Activated T-cell treated with anti-CD3 and anti-CD28 coated beads for 1 hour (primary cell): ENCODE measurements around the gene CTSC.
"Not testable (repeated sequence)": the region's sequence is repeated elsewhere in the genome, so short reads cannot be mapped to it uniquely, and the experiment has no call there.

Experiments used
- DNase-seq: peaks from one replicate; pipeline ENCODE4 v3.0.0-alpha.2; 2020; ENCODE audit warnings: low read depth

CTSC gene

DNA sequence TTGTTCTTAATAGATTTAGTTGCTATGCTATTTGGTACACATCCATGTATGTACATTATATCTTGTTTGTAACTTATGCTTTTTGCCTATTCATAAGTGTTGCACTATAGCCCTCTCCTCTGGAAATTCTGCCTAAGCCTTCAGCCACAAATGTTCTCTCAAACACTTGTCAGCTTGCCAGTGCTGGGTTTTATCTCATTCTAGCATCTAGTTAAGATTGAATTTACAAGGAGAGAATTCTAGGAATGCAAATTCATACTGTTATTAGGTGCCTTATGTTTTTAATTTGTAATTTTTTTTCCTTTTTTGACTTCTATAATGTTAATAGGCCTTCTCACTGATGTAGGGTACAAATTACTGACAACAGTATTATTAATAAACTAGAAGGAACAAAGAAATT, 14.6 kb upstream of the CTSC start:
- DNase-seq: no peak

DNA sequence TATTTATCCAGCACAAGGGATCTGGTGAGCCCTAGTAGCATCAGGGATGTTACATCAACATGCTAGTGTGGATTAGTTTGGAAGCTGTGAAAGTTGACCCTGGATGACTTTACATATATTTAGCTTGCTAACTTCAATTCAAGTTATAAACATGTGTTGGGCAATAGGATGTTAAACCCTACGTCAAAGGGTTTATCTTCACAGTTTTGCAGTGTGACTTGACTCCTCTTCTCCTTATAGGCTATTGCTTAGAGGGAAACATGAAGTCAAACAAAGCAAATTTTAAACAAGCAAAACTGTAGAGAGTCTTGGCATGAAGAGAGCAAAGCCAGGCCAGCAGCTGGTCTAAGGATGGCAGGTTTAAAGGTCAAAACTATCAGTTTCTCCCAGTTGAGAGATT, 11.3 kb upstream of the CTSC start:
- no peak for DNase-seq

DNA sequence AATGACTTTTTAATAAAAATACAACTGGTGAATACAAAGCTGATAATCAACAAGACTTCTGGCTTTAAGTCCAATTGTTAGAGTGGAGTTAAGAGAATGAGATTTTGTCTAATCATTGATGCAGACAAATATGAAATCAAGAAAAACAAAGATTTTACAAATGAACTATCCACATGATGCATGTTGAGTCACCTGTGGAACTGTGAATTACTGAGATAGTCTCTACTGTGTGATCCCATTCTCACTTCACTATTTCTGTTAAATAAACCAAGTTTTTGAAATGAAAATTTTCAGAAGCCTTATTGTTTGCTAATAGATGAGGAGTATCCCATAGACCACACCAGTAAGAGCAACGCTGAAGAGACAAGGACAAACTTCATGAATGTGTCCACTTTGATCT, 8.4 kb upstream of the CTSC start:
- no peak for DNase-seq

DNA sequence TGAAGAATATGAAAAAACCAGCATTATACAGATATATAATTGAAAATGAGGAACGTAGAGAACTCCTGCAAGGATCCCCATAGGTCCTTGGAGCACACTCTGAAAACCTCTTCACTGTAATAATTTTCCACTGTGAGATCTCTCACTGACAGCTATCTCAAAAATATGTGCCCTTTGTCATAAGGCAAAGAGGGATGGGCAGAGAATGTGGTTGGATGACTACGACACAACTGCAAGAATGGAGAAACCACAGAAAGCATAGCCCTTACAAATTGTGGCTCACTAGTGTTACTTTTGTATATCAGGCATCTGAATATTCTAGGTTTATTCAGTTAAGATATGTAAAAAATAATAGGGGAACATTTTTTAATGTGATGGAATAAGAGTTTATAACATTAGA, 7.9 kb upstream of the CTSC start:
- DNase-seq: no peak

DNA sequence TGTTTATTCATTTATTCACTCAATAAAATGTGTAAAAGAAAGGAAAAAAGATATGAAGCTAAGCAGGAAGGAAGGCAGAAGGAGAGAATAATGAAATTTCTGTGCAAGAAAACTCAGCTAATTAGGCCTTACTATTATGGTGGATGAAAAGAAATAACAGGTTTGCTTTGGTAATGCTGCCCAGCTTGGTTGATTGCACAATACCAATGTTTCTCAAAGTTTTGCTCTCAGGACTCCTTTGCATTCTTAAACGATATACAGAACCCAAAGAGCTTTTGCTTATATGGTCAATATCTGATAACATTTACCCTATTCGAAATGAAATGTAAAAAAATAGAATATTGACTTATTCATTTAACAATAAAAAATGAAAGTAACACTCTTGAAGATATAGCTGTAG, 7.3 kb upstream of the CTSC start:
- DNase-seq: no peak

GRCh38 chr11:88341522-88342251, 4.2 kb upstream of the CTSC start:
- DNase-seq: no peak

- DNase-seq: no peak
Observed at GRCh38 chr11:88340366-88340935, 2.9 kb upstream of the CTSC start.

DNA sequence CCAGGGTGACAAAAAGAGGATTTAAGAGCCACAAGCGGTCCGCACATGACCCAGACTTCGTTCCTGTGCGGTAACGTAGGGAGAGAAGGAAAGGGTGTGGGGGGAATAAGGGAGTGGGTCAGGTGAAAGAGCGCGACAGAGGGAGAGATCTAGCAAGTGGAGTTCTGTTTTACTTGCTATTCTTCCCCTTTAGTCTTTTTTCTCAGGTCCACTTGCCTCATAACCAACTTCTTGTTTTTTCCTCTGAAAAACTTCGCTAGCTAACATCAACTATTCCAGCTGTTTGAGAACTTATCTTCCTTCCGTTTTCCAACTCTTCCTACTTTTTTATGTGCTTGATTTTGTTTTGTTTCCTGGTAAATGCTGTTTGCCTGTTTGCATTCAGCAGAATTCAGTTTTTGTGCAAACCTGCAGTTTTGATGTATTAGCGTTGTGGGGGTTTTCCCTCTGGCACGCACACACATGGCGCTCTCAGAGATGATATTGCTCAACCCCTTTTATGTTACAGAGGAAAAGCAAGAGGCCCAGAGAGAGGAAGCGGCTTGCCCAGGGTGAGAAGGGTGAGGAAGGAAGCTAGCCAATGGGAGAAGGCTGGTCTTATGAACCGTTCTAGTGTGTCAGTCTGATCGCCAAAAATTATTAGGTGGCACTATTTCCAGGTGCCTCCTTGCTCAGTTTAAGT, 592 bp upstream of the CTSC start:
- DNase-seq: peak; percentile 22

DNA sequence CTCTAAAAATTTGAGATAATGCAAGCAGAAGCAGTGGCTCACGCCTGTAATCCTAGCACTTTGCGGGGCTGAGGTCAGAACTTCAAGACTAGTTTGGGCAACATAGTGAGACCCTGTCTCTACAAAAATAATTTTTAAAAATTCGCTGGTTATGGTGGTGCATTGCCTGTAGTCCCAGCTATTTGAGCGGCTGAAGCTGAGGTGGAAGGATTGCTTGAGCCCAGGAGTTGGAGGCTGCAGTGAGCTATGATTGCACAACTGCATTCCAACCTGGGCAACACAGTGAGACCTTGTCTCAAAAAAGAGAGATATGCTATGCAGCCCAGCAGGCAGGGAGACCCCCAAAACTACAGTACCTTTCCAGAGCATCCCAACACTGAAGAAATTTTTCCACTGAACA, 2.3 kb downstream of the CTSC start:
- DNase-seq: no peak

- no peak for DNase-seq
Observed at GRCh38 chr11:88333862-88334261, 3.7 kb downstream of the CTSC start.

DNA sequence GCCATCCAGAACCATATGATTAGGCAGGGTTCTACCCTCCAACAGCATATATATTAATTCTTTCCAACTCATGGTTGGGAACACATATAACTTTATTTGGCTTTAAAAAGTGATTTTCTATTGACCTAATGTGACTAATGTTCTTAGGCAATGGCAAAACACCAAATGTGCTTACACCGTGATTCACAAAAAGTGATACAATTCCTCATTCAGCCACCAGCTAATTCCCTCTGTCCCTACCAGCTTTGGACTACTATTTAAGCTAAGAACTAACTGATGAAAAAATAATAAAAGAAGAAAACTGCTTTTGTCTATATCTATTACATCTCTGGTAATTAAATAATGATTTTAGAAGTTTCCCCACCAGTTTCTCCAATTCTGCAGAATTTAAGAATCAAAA, 4.7 kb downstream of the CTSC start:
- DNase-seq: no peak

GRCh38 chr11:88330826-88331428, 6.6 kb downstream of the CTSC start:
- no peak for DNase-seq

- DNase-seq: no peak
Observed at GRCh38 chr11:88329563-88330250, 7.8 kb downstream of the CTSC start.

- DNase-seq: no peak
Observed at GRCh38 chr11:88327462-88328143, 9.9 kb downstream of the CTSC start.

- no peak for DNase-seq
Observed at GRCh38 chr11:88327061-88327460, 10.5 kb downstream of the CTSC start.

DNA sequence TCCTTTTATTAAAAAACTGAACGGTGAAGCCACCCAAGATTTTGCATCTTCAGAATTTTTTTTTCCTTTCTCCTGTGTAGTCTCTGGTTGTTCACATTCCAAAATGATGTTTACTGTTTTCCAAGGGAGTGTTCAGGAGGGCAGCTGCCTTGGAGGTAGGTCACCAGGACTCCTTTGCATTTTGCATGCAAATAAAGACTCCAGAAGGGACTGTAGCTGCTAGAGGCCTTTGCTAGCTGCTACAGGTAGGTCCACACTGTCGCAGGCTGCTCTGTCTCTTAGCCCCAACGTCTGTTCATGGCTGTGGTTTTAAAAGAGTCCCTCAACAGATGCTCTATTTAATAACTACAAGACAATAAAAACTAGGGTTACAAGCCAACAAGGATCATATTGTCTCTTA, 11.4 kb downstream of the CTSC start:
- no peak for DNase-seq

DNA sequence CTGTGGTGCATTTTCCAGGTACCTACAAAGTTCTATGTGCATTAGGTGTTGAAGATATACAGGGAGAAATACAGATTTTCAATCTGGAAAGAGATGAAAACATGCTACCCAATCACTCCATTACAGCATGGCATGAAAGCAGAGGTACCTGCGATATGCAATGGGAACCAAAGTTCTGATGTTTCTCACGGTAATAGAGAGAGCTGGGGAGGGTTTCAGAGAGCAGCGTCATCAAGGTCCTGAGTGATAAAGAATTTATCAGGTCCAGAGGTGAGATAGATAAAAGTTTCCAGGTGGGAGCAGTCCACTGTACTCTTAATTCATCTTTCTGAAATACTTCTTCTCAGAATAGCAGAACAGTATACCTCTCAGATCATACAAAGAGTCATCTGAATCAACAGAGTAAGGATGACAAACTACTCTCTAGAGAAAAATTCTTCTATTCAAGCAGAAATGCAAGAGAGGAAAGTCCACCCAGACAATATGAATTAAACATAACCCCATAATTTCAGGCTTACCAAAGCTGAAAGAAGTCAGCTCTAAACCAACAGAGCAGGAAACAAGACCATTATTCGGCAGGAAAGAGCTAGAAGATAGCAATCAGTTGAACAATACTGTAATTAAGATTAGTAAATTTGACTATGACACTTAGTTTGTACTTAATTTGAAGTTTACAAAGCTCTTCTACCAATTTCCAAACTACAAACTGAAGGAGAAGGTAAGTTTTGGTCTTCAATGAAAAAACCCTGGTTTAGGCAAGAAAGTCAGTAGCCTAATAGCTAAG, 12.8 kb downstream of the CTSC start:
- no peak for DNase-seq

DNA sequence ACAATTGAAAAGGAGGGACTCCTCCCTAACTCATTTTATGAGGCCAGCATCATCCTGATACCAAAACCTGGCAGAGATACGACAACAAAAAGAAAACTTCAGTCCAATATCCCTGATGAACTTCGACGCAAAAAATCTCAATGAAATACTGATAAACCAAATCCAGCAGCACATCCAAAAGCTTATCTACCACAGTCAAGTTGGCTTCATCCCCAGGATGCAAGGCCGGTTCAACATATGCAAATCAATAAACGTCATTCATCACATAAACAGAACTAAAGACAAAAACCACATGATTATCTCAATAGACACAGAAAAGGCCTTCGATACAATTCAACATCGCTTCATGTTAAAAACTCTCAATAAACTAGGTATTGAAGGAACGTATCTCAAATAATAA, 14.7 kb downstream of the CTSC start:
- DNase-seq: not testable (repeated sequence)

DNA sequence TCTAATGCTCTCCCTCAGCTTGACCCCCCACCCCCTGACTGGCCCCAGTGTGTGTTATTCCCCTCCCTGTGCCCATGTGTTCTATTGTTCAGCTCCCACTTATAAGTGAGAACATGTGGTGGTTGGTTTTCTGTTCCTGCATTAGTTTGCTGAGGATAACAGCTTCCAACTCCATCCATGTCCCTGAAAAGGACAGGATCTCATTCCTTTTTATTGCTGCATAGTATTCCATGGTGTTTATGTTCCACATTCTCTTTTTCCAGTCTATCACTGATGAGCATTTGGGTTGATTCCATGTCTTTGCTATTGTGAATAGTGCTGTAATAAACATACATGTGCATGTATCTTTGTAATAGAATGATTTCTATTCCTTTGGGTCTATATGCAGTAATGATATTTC, 16.1 kb downstream of the CTSC start:
- DNase-seq: not testable (repeated sequence)

- DNase-seq: no peak
Observed at GRCh38 chr11:88320149-88320559, 17.4 kb downstream of the CTSC start.

- no peak for DNase-seq
Observed at GRCh38 chr11:88318017-88318416, 19.5 kb downstream of the CTSC start.
